GM18505 (cell line): Measurements from ENCODE around the gene GRM8.

Experiments used
- ATAC-seq: cut with Tn5 transposase; IDR thresholded peaks from one replicate; pipeline ENCODE4 v1.9.1; 2021; ENCODE audit not compliant: unreplicated experiment
- POLR2A ChIP-seq: IDR thresholded peaks from 4 replicates; pipeline ENCODE4 v1.6.1; 2011; ENCODE audit warnings: borderline replicate concordance; ENCODE audit not compliant: insufficient read depth, insufficient read length; ENCODE audit errors: extremely low read depth

The GRM8 gene

GRCh38 chr7:126495733-126496132 lies 757.0 kb downstream of the GRM8 start:
- ATAC-seq, result no peak
- TF ChIP-seq POLR2A, result no peak

- no peak for TF ChIP-seq POLR2A
- no peak for ATAC-seq
Observed at GRCh38 chr7:126495001-126495400, 757.7 kb downstream of the GRM8 start.

GRCh38 chr7:126493801-126494200 lies 758.9 kb downstream of the GRM8 start:
- no peak for ATAC-seq
- no peak for TF ChIP-seq POLR2A

GRCh38 chr7:126489874-126490273 lies 762.9 kb downstream of the GRM8 start:
- TF ChIP-seq POLR2A, result no peak
- ATAC-seq, result no peak

- TF ChIP-seq POLR2A, result no peak
- peak; percentile 69 for ATAC-seq
Observed at GRCh38 chr7:126487728-126488442, 764.9 kb downstream of the GRM8 start.

- no peak for TF ChIP-seq POLR2A
- ATAC-seq, result no peak
Observed at GRCh38 chr7:126486806-126487205, 765.9 kb downstream of the GRM8 start.

GRCh38 chr7:126485791-126486190 lies 767.0 kb downstream of the GRM8 start:
- ATAC-seq, result no peak
- no peak for TF ChIP-seq POLR2A

GRCh38 chr7:126483972-126484371 lies 768.8 kb downstream of the GRM8 start:
- no peak for ATAC-seq
- no peak for TF ChIP-seq POLR2A

- TF ChIP-seq POLR2A, result no peak
- ATAC-seq, result no peak
Observed at GRCh38 chr7:126472825-126473224, 779.9 kb downstream of the GRM8 start.

GRCh38 chr7:126462405-126462804 lies 790.3 kb downstream of the GRM8 start:
- ATAC-seq, result no peak
- no peak for TF ChIP-seq POLR2A

GRCh38 chr7:126460664-126461063 lies 792.1 kb downstream of the GRM8 start:
- TF ChIP-seq POLR2A, result no peak
- ATAC-seq, result no peak

- no peak for TF ChIP-seq POLR2A
- no peak for ATAC-seq
Observed at GRCh38 chr7:126453104-126453503, 799.6 kb downstream of the GRM8 start.

GRCh38 chr7:126450269-126450671 lies 802.5 kb downstream of the GRM8 start:
- TF ChIP-seq POLR2A, result no peak
- ATAC-seq, result peak; percentile 90

- TF ChIP-seq POLR2A, result no peak
- peak; percentile 8 for ATAC-seq
Observed at GRCh38 chr7:126449611-126450268, 803.0 kb downstream of the GRM8 start.
